Measurements from ENCODE around the gene PAX2.

GRCh38 chr10:100724531-100725027, 20.8 kb upstream of the PAX2 start:
- TF ChIP-seq ZFP3 (CRISPR knock-in tag; IDR thresholded peaks at IDR 0.05) (no peak), ESRRG (CRISPR knock-in tag; IDR thresholded peaks at IDR 0.05) (no peak), SNAI2 (CRISPR knock-in tag; IDR thresholded peaks at IDR 0.05) (no peak), OSR1 (CRISPR knock-in tag; IDR thresholded peaks at IDR 0.05) (no peak), ARNTL (CRISPR knock-in tag; IDR thresholded peaks at IDR 0.05; ENCODE audit: borderline replicate concordance, low read depth) (no peak), ZNF70 (CRISPR knock-in tag; IDR thresholded peaks at IDR 0.05) (no peak)
- TF ChIP-seq, protein P1, sequence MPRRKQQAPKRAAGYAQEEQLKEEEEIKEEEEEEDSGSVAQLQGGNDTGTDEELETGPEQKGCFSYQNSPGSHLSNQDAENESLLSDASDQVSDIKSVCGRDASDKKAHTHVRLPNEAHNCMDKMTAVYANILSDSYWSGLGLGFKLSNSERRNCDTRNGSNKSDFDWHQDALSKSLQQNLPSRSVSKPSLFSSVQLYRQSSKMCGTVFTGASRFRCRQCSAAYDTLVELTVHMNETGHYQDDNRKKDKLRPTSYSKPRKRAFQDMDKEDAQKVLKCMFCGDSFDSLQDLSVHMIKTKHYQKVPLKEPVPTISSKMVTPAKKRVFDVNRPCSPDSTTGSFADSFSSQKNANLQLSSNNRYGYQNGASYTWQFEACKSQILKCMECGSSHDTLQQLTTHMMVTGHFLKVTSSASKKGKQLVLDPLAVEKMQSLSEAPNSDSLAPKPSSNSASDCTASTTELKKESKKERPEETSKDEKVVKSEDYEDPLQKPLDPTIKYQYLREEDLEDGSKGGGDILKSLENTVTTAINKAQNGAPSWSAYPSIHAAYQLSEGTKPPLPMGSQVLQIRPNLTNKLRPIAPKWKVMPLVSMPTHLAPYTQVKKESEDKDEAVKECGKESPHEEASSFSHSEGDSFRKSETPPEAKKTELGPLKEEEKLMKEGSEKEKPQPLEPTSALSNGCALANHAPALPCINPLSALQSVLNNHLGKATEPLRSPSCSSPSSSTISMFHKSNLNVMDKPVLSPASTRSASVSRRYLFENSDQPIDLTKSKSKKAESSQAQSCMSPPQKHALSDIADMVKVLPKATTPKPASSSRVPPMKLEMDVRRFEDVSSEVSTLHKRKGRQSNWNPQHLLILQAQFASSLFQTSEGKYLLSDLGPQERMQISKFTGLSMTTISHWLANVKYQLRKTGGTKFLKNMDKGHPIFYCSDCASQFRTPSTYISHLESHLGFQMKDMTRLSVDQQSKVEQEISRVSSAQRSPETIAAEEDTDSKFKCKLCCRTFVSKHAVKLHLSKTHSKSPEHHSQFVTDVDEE (CRISPR knock-in tag; IDR thresholded peaks at IDR 0.05): no peak
- TF ChIP-seq, protein P2, sequence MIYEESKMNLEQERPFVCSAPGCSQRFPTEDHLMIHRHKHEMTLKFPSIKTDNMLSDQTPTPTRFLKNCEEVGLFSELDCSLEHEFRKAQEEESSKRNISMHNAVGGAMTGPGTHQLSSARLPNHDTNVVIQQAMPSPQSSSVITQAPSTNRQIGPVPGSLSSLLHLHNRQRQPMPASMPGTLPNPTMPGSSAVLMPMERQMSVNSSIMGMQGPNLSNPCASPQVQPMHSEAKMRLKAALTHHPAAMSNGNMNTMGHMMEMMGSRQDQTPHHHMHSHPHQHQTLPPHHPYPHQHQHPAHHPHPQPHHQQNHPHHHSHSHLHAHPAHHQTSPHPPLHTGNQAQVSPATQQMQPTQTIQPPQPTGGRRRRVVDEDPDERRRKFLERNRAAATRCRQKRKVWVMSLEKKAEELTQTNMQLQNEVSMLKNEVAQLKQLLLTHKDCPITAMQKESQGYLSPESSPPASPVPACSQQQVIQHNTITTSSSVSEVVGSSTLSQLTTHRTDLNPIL (CRISPR knock-in tag; IDR thresholded peaks at IDR 0.05; ENCODE audit: low read depth): no peak
- TF ChIP-seq, protein P3, sequence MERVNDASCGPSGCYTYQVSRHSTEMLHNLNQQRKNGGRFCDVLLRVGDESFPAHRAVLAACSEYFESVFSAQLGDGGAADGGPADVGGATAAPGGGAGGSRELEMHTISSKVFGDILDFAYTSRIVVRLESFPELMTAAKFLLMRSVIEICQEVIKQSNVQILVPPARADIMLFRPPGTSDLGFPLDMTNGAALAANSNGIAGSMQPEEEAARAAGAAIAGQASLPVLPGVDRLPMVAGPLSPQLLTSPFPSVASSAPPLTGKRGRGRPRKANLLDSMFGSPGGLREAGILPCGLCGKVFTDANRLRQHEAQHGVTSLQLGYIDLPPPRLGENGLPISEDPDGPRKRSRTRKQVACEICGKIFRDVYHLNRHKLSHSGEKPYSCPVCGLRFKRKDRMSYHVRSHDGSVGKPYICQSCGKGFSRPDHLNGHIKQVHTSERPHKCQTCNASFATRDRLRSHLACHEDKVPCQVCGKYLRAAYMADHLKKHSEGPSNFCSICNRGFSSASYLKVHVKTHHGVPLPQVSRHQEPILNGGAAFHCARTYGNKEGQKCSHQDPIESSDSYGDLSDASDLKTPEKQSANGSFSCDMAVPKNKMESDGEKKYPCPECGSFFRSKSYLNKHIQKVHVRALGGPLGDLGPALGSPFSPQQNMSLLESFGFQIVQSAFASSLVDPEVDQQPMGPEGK (CRISPR knock-in tag; IDR thresholded peaks at IDR 0.05; ENCODE audit: borderline replicate concordance): no peak

Measured in SK-N-SH treated with all-trans-retinoic acid at 6 μM for 48 hours (cell line).